ENCODE results near the gene ZNF804B. TPM values are rescaled to one million over a fixed set of nuclear protein-coding genes. Genes with fewer than 3 reads are reported as not detected.

ZNF804B gene
- total RNA-seq, 1 donor = not detected

GRCh38 chr7:88888684-88889083 lies 129.2 kb downstream of the ZNF804B start:
- Histone ChIP-seq H3K27me3 (ENCODE audit: insufficient read depth, low read length) (no peaks in the 10 kb centered on the region), H3K9me3 (ENCODE audit: low read depth, low read length) (no peaks in the 10 kb centered on the region), H3K4me3 (ENCODE audit: low read length) (no peak overlapping the region), H3K4me1 (ENCODE audit: insufficient read depth, low read length) (no peaks in the 10 kb centered on the region)

GRCh38 chr7:88910516-88910915 lies 151.0 kb downstream of the ZNF804B start:
- H3K27me3 ChIP-seq (ENCODE audit: insufficient read depth, low read length) = no peaks in the 10 kb centered on the region
- no peak overlapping the region for H3K4me3 ChIP-seq (ENCODE audit: low read length)

GRCh38 chr7:88912852-88913251 lies 153.4 kb downstream of the ZNF804B start:
- Histone ChIP-seq H3K4me3 (ENCODE audit: low read length) (no peak overlapping the region), H3K9me3 (ENCODE audit: low read depth, low read length) (no peaks in the 10 kb centered on the region), H3K4me1 (ENCODE audit: insufficient read depth, low read length) (no peaks in the 10 kb centered on the region), H3K27me3 (ENCODE audit: insufficient read depth, low read length) (no peaks in the 10 kb centered on the region)

More at GRCh38 chr7:88910516-88910915, 151.0 kb downstream of the ZNF804B start:
- Histone ChIP-seq H3K4me1 (ENCODE audit: insufficient read depth, low read length) (no peaks in the 10 kb centered on the region), H3K9me3 (ENCODE audit: low read depth, low read length) (no peaks in the 10 kb centered on the region)

GRCh38 chr7:88915615-88916014 lies 156.1 kb downstream of the ZNF804B start:
- H3K27me3 ChIP-seq (ENCODE audit: insufficient read depth, low read length) = no peaks in the 10 kb centered on the region
- H3K4me1 ChIP-seq (ENCODE audit: insufficient read depth, low read length) = no peaks in the 10 kb centered on the region
- no peaks in the 10 kb centered on the region for H3K9me3 ChIP-seq (ENCODE audit: low read depth, low read length)
- no peak overlapping the region for H3K4me3 ChIP-seq (ENCODE audit: low read length)

- Histone ChIP-seq H3K27me3 (ENCODE audit: insufficient read depth, low read length) (no peaks in the 10 kb centered on the region), H3K9me3 (ENCODE audit: low read depth, low read length) (no peaks in the 10 kb centered on the region), H3K4me3 (ENCODE audit: low read length) (no peak overlapping the region), H3K4me1 (ENCODE audit: insufficient read depth, low read length) (no peaks in the 10 kb centered on the region)
Observed at GRCh38 chr7:88919478-88920131, 160.1 kb downstream of the ZNF804B start.

- H3K27me3 ChIP-seq (ENCODE audit: insufficient read depth, low read length) = no peaks in the 10 kb centered on the region
- no peak overlapping the region for H3K4me3 ChIP-seq (ENCODE audit: low read length)
- H3K4me1 ChIP-seq (ENCODE audit: insufficient read depth, low read length) = no peaks in the 10 kb centered on the region
- no peaks in the 10 kb centered on the region for H3K9me3 ChIP-seq (ENCODE audit: low read depth, low read length)
Observed at GRCh38 chr7:88922944-88923343, 163.4 kb downstream of the ZNF804B start.

- Histone ChIP-seq H3K4me3 (ENCODE audit: low read length) (no peak overlapping the region), H3K27me3 (ENCODE audit: insufficient read depth, low read length) (no peaks in the 10 kb centered on the region), H3K4me1 (ENCODE audit: insufficient read depth, low read length) (no peaks in the 10 kb centered on the region), H3K9me3 (ENCODE audit: low read depth, low read length) (no peaks in the 10 kb centered on the region)
Observed at GRCh38 chr7:88928276-88928675, 168.8 kb downstream of the ZNF804B start.

GRCh38 chr7:88929719-88930118 lies 170.2 kb downstream of the ZNF804B start:
- H3K4me1 ChIP-seq (ENCODE audit: insufficient read depth, low read length) = no peaks in the 10 kb centered on the region
- H3K9me3 ChIP-seq (ENCODE audit: low read depth, low read length) = no peaks in the 10 kb centered on the region
- no peak overlapping the region for H3K4me3 ChIP-seq (ENCODE audit: low read length)
- no peaks in the 10 kb centered on the region for H3K27me3 ChIP-seq (ENCODE audit: insufficient read depth, low read length)

- Histone ChIP-seq H3K4me3 (ENCODE audit: low read length) (no peak overlapping the region), H3K9me3 (ENCODE audit: low read depth, low read length) (no peaks in the 10 kb centered on the region), H3K4me1 (ENCODE audit: insufficient read depth, low read length) (no peaks in the 10 kb centered on the region), H3K27me3 (ENCODE audit: insufficient read depth, low read length) (no peaks in the 10 kb centered on the region)
Observed at GRCh38 chr7:88933285-88933684, 173.8 kb downstream of the ZNF804B start.

GRCh38 chr7:88942815-88943501 lies 183.5 kb downstream of the ZNF804B start:
- H3K4me1 ChIP-seq (ENCODE audit: insufficient read depth, low read length) = no peaks in the 10 kb centered on the region
- H3K4me3 ChIP-seq (ENCODE audit: low read length) = no peak overlapping the region
- H3K27me3 ChIP-seq (ENCODE audit: insufficient read depth, low read length) = no peaks in the 10 kb centered on the region
- no peaks in the 10 kb centered on the region for H3K9me3 ChIP-seq (ENCODE audit: low read depth, low read length)

- Histone ChIP-seq H3K4me3 (ENCODE audit: low read length) (no peak overlapping the region), H3K9me3 (ENCODE audit: low read depth, low read length) (no peaks in the 10 kb centered on the region), H3K4me1 (ENCODE audit: insufficient read depth, low read length) (no peaks in the 10 kb centered on the region), H3K27me3 (ENCODE audit: insufficient read depth, low read length) (no peaks in the 10 kb centered on the region)
Observed at GRCh38 chr7:88951826-88952225, 192.3 kb downstream of the ZNF804B start.

- Histone ChIP-seq H3K27me3 (ENCODE audit: insufficient read depth, low read length) (no peaks in the 10 kb centered on the region), H3K4me1 (ENCODE audit: insufficient read depth, low read length) (no peaks in the 10 kb centered on the region), H3K9me3 (ENCODE audit: low read depth, low read length) (no peaks in the 10 kb centered on the region), H3K4me3 (ENCODE audit: low read length) (no peak overlapping the region)
Observed at GRCh38 chr7:88964418-88964817, 204.9 kb downstream of the ZNF804B start.

- no peaks in the 10 kb centered on the region for H3K27me3 ChIP-seq (ENCODE audit: insufficient read depth, low read length)
- H3K4me3 ChIP-seq (ENCODE audit: low read length) = no peak overlapping the region
- H3K4me1 ChIP-seq (ENCODE audit: insufficient read depth, low read length) = no peaks in the 10 kb centered on the region
- H3K9me3 ChIP-seq (ENCODE audit: low read depth, low read length) = no peaks in the 10 kb centered on the region
Observed at GRCh38 chr7:88965371-88965770, 205.9 kb downstream of the ZNF804B start.

GRCh38 chr7:88967432-88967831 lies 207.9 kb downstream of the ZNF804B start:
- H3K27me3 ChIP-seq (ENCODE audit: insufficient read depth, low read length) = no peaks in the 10 kb centered on the region
- H3K4me3 ChIP-seq (ENCODE audit: low read length) = no peak overlapping the region
- H3K4me1 ChIP-seq (ENCODE audit: insufficient read depth, low read length) = no peaks in the 10 kb centered on the region
- H3K9me3 ChIP-seq (ENCODE audit: low read depth, low read length) = no peaks in the 10 kb centered on the region

- Histone ChIP-seq H3K9me3 (ENCODE audit: low read depth, low read length) (no peaks in the 10 kb centered on the region), H3K4me1 (ENCODE audit: insufficient read depth, low read length) (no peaks in the 10 kb centered on the region), H3K27me3 (ENCODE audit: insufficient read depth, low read length) (no peaks in the 10 kb centered on the region), H3K4me3 (ENCODE audit: low read length) (no peak overlapping the region)
Observed at GRCh38 chr7:88969167-88969566, 209.7 kb downstream of the ZNF804B start.

- H3K4me3 ChIP-seq (ENCODE audit: low read length) = no peak overlapping the region
- no peaks in the 10 kb centered on the region for H3K4me1 ChIP-seq (ENCODE audit: insufficient read depth, low read length)
- H3K27me3 ChIP-seq (ENCODE audit: insufficient read depth, low read length) = no peaks in the 10 kb centered on the region
- no peaks in the 10 kb centered on the region for H3K9me3 ChIP-seq (ENCODE audit: low read depth, low read length)
Observed at GRCh38 chr7:88985295-88985694, 225.8 kb downstream of the ZNF804B start.
